ENCODE results near the gene PTPRK.

Gene PTPRK

GRCh38 chr6:128172081-128172480, 348.3 kb downstream of the PTPRK start:
- no peak for DNase-seq
- TF ChIP-seq CTCF (IDR thresholded peaks at IDR 0.05; ENCODE audit: low read depth, low read length) = no peak
- H3K9me3 ChIP-seq = no peaks in the 10 kb centered on the region
- H3K36me3 ChIP-seq = no peaks in the 10 kb centered on the region
- peaks cover 9% of the 10 kb centered on the region for H3K4me1 ChIP-seq
- H3K27me3 ChIP-seq = no peaks in the 10 kb centered on the region
- no peak overlapping the region for H3K4me3 ChIP-seq (ENCODE audit: low read depth, low read length)

- TF ChIP-seq CTCF (IDR thresholded peaks at IDR 0.05; ENCODE audit: low read depth, low read length) = no peak
- DNase-seq = no peak
These were observed 349.2 kb downstream of the PTPRK start for GRCh38 chr6:128171182-128171581.

GRCh38 chr6:128168244-128168643, 352.2 kb downstream of the PTPRK start:
- no peak overlapping the region for H3K4me3 ChIP-seq (ENCODE audit: low read depth, low read length)
- H3K9me3 ChIP-seq = no peaks in the 10 kb centered on the region
- TF ChIP-seq CTCF (IDR thresholded peaks at IDR 0.05; ENCODE audit: low read depth, low read length) = no peak
- peaks cover 12% of the 10 kb centered on the region for H3K4me1 ChIP-seq
- no peaks in the 10 kb centered on the region for H3K27me3 ChIP-seq
- no peaks in the 10 kb centered on the region for H3K36me3 ChIP-seq
- DNase-seq = no peak

More at GRCh38 chr6:128171182-128171581, 349.2 kb downstream of the PTPRK start:
- Histone ChIP-seq H3K4me1 (peaks cover 9% of the 10 kb centered on the region), H3K27me3 (no peaks in the 10 kb centered on the region), H3K4me3 (ENCODE audit: low read depth, low read length) (no peak overlapping the region), H3K36me3 (no peaks in the 10 kb centered on the region), H3K9me3 (no peaks in the 10 kb centered on the region)

- Histone ChIP-seq H3K4me3 (ENCODE audit: low read depth, low read length) (no peak overlapping the region), H3K36me3 (no peaks in the 10 kb centered on the region)
- DNase-seq = no peak
These were observed 352.8 kb downstream of the PTPRK start for GRCh38 chr6:128167552-128167951.

GRCh38 chr6:128164254-128164653, 356.1 kb downstream of the PTPRK start:
- H3K27me3 ChIP-seq = no peaks in the 10 kb centered on the region
- no peak for TF ChIP-seq CTCF (IDR thresholded peaks at IDR 0.05; ENCODE audit: low read depth, low read length)

More at GRCh38 chr6:128167552-128167951, 352.8 kb downstream of the PTPRK start:
- Histone ChIP-seq H3K9me3 (no peaks in the 10 kb centered on the region), H3K27me3 (no peaks in the 10 kb centered on the region), H3K4me1 (peaks cover 12% of the 10 kb centered on the region)
- no peak for TF ChIP-seq CTCF (IDR thresholded peaks at IDR 0.05; ENCODE audit: low read depth, low read length)

GRCh38 chr6:128162423-128162822, 358.0 kb downstream of the PTPRK start:
- H3K27me3 ChIP-seq = no peaks in the 10 kb centered on the region
- 0 out of 2 replicates have a peak overlapping the region, but pooled peaks have one; percentile 3 for H3K4me3 ChIP-seq (ENCODE audit: low read depth, low read length)
- peaks cover 17% of the 10 kb centered on the region for H3K4me1 ChIP-seq
- H3K36me3 ChIP-seq = no peaks in the 10 kb centered on the region
- H3K9me3 ChIP-seq = no peaks in the 10 kb centered on the region
- no peak for TF ChIP-seq CTCF (IDR thresholded peaks at IDR 0.05; ENCODE audit: low read depth, low read length)
- DNase-seq = no peak

More at GRCh38 chr6:128164254-128164653, 356.1 kb downstream of the PTPRK start:
- Histone ChIP-seq H3K4me3 (ENCODE audit: low read depth, low read length) (no peak overlapping the region), H3K9me3 (no peaks in the 10 kb centered on the region), H3K36me3 (no peaks in the 10 kb centered on the region), H3K4me1 (peaks cover 24% of the 10 kb centered on the region)
- DNase-seq = no peak

Data from BE2C (cell line).